Kidney (tissue), 14 donors: Measurements from ENCODE around the gene PPM1H. TPM values are rescaled to one million over a fixed set of nuclear protein-coding genes. Genes with fewer than 3 reads are reported as not detected.

Experiments
- DNase-seq, 5 donors: peaks; one replicate each; pipeline ENCODE4 v3.0.0-alpha.2; 2013 to 2020
- FAIRE-seq: peaks from 2 replicates; lab custom pipeline; 2012; peaks lifted over from hg19 to GRCh38; lab: Jason Lieb, UNC
- H3K27ac ChIP-seq, 2 donors: one replicate each; pipeline ENCODE4 v1.7.0; 2013; ENCODE audit warnings: low read depth in 2 of 2, low read length in 2 of 2, inconsistent platforms in 1 of 2
- H3K27me3 ChIP-seq: one replicate; pipeline ENCODE4 v1.7.1; 2013; ENCODE audit warnings: low read length, inconsistent platforms; ENCODE audit not compliant: control insufficient read depth, insufficient read depth
- H3K36me3 ChIP-seq, 3 donors: one replicate each; pipeline versions ENCODE4 v1.7.0 to v1.7.1; 2013; ENCODE audit warnings: low read length in 3 of 3, control low read depth in 1 of 3, inconsistent platforms in 1 of 3; ENCODE audit not compliant: insufficient read depth in 3 of 3, control insufficient read depth in 2 of 3
- H3K4me1 ChIP-seq, 3 donors: one replicate each; pipeline versions ENCODE4 v1.7.0 to v1.7.1; 2013; ENCODE audit warnings: low read length in 3 of 3, inconsistent platforms in 1 of 3, low read depth in 1 of 3; ENCODE audit not compliant: control insufficient read depth in 2 of 3, insufficient read depth in 2 of 3
- H3K4me3 ChIP-seq, 3 donors: one replicate each; pipeline versions ENCODE4 v1.7.0 to v1.8.1; 2013; ENCODE audit warnings: low read length in 3 of 3, control low read depth in 1 of 3, inconsistent platforms in 1 of 3
- H3K9ac ChIP-seq, 3 donors: one replicate each; pipeline versions ENCODE4 v1.7.0 to v1.7.1; 2013; ENCODE audit warnings: low read length in 3 of 3, control low read depth in 1 of 3, inconsistent platforms in 1 of 3
- H3K9me3 ChIP-seq, 3 donors: one replicate each; pipeline versions ENCODE4 v1.7.0 to v1.7.1; 2013; ENCODE audit warnings: low read length in 3 of 3, control low read depth in 1 of 3, inconsistent platforms in 1 of 3; ENCODE audit not compliant: control insufficient read depth in 2 of 3, insufficient read depth in 1 of 3
- intact Hi-C: fragments of 100-400 bp; cut with DNase I; formaldehyde crosslinking; loops from one replicate; pipeline ENCODE4 v1.11.1; 2022
- polyA plus RNA-seq: library from polyadenylated mRNA; stranded (reverse); fragments of 350-450 nt; fragmentation: Illumina TruSeq; extraction: RNeasy Lipid Tissue Mini Kit (QIAGEN cat#74804); gene quantifications from one replicate; pipeline ENCODE4 v1.2.3, GENCODE V29; 2014; ENCODE audit warnings: low read depth, low replicate concordance; ENCODE audit not compliant: insufficient read depth
- total RNA-seq: library from RNA; stranded (reverse); fragmentation: NEBNext Ultra II Directional; extraction: Animal tissue kit (Norgen Biotek cat#: 25700); gene quantifications from one replicate; pipeline ENCODE4 v1.2.1, GENCODE V29; 2021
- TF ChIP-seq, protein P1 (sequence below): IDR thresholded peaks from 3 replicates; pipeline ENCODE4 v1.5.1; 2012; ENCODE audit warnings: mild to moderate bottlenecking, moderate library complexity, borderline replicate concordance; ENCODE audit not compliant: insufficient read depth; ENCODE audit errors: extremely low read depth
- donor health status: control.
- donor health status: control.
- donor health status: control.
- donor health status: control.
- donor health status: control.
- donor health status: DM: yes; HTN: yes; CAD: no.
- donor health status: Normal renal cell carcinoma (clear cell type).

The PPM1H gene
- total and polyA plus RNA-seq, 2 donors from 2014 or later, result 8.7 to 25.0 TPM

- Histone ChIP-seq H3K27ac (no peak overlapping the region), H3K4me3 (no peak overlapping the region), H3K27me3 (no peaks in the 10 kb centered on the region), H3K9me3 (no peaks in the 10 kb centered on the region), H3K9ac (no peak overlapping the region), H3K36me3 (peaks cover 0 to 3% (median 2%) of the 10 kb centered on the region in 3 donors), H3K4me1 (no peaks in the 10 kb centered on the region)
- no peak for DNase-seq
- no peak for FAIRE-seq
- TF ChIP-seq, protein P1, sequence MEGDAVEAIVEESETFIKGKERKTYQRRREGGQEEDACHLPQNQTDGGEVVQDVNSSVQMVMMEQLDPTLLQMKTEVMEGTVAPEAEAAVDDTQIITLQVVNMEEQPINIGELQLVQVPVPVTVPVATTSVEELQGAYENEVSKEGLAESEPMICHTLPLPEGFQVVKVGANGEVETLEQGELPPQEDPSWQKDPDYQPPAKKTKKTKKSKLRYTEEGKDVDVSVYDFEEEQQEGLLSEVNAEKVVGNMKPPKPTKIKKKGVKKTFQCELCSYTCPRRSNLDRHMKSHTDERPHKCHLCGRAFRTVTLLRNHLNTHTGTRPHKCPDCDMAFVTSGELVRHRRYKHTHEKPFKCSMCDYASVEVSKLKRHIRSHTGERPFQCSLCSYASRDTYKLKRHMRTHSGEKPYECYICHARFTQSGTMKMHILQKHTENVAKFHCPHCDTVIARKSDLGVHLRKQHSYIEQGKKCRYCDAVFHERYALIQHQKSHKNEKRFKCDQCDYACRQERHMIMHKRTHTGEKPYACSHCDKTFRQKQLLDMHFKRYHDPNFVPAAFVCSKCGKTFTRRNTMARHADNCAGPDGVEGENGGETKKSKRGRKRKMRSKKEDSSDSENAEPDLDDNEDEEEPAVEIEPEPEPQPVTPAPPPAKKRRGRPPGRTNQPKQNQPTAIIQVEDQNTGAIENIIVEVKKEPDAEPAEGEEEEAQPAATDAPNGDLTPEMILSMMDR, result no peak
- intact Hi-C loops, result no loop called here
Measured at GRCh38 chr12:62692884-62693283, 242.1 kb downstream of the PPM1H start.

GRCh38 chr12:62691309-62691708, 243.6 kb downstream of the PPM1H start:
- DNase-seq (no peak), FAIRE-seq (no peak)
- TF ChIP-seq, protein P1, result no peak
- Histone ChIP-seq H3K36me3 (peaks cover 0 to 3% (median 2%) of the 10 kb centered on the region in 3 donors), H3K27me3 (no peaks in the 10 kb centered on the region), H3K27ac (no peak overlapping the region), H3K4me3 (no peak overlapping the region), H3K9ac (no peak overlapping the region), H3K4me1 (no peaks in the 10 kb centered on the region), H3K9me3 (no peaks in the 10 kb centered on the region)
- intact Hi-C loops, result no loop called here

- intact Hi-C loops, result no loop called here
- FAIRE-seq (no peak), DNase-seq (no peak)
- Histone ChIP-seq H3K27ac (no peak overlapping the region), H3K27me3 (no peaks in the 10 kb centered on the region), H3K9ac (no peak overlapping the region), H3K36me3 (peaks cover 0 to 3% (median 2%) of the 10 kb centered on the region in 3 donors), H3K4me3 (no peak overlapping the region), H3K4me1 (no peaks in the 10 kb centered on the region), H3K9me3 (no peaks in the 10 kb centered on the region)
- TF ChIP-seq, protein P1, result no peak
Measured at GRCh38 chr12:62689042-62689839, 245.7 kb downstream of the PPM1H start.
